HG03469 (cell line): Measurements from ENCODE around the gene C18orf54.
A peak's percentile ranks its signal among the peaks of the same experiment; 100 is the strongest.
"Not testable (repeated sequence)": the region's sequence is repeated elsewhere in the genome, so short reads cannot be mapped to it uniquely, and the experiment has no call there.

Source experiments
- ATAC-seq: cut with Tn5 transposase; IDR thresholded peaks from one replicate; pipeline ENCODE4 v1.9.1; 2021; ENCODE audit warnings: mild to moderate bottlenecking, moderate library complexity, moderate number of reproducible peaks; ENCODE audit not compliant: unreplicated experiment

The C18orf54 gene

DNA sequence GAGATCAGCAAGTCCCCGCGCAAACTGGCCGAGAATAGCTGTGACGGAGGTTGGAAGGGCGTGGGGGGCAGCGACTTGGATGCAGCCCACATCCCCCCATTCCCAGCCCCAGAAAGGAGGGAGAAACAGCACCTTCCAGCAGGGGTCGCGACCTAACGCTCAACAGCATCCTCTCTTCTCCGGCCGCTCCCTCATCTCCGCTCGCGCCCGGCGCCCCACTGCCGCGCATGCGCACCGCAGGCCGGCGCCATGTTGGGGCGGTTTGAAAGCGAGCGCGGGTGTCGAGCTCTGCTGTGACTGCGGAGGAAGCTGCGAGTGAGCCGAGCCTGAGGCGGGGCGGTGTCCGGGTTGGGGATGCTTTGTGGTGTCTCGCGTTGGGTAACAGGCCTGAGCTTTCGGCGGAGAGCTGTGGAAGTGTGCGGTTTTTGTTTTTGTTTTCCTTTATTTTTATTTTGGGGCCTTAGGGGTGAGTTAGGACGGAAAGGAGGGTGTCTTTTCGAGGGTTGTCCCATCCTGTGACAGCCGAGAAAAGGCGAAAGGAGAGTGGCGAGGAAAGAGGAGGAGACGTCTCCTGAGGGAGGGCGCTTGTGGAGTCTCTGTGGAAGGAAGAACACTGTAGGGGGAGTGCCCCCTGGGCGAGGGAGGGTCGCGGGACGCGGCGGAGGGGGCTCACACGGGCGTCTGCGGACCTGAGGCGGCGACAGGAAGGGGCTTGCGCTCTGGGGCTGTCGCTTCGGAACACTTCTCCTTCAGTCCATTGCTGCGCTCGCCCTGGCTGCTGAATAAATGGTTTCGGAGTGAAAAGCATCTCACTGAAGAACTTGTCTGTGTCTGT is at the start of gene C18orf54, which contains the start of gene STARD6:
Gene C18orf54, plus strand, starts transcription at position 247 of the 835 bp plus-strand sequence. CDS start 2,667 bp downstream, outside the sequence.
Gene STARD6, minus strand, starts transcription at position 199 of the 835 bp plus-strand sequence. CDS start 3,285 bp downstream, outside the sequence.
- peak; percentile 95 for ATAC-seq

DNA sequence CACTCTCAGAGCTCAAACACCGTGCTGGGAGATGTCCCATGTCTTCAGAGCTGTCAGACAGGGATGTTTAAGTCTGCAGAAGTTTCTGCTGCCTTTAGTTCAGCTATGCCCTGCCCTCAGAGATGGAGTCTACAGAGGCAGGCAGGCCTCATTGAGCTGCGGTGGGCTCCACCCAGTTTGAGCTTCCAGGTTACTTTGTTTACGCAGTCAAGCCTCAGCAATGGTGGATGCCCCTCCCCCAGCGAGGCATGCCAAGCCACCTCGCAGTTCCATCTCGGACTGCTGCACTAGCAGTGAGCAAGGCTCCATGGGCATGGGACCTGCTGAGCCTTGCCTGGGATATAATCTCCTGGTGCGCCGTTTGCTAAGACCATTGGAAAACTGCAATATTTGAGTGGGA is 48.1 kb upstream of the C18orf54 start:
- not testable (repeated sequence) for ATAC-seq

DNA sequence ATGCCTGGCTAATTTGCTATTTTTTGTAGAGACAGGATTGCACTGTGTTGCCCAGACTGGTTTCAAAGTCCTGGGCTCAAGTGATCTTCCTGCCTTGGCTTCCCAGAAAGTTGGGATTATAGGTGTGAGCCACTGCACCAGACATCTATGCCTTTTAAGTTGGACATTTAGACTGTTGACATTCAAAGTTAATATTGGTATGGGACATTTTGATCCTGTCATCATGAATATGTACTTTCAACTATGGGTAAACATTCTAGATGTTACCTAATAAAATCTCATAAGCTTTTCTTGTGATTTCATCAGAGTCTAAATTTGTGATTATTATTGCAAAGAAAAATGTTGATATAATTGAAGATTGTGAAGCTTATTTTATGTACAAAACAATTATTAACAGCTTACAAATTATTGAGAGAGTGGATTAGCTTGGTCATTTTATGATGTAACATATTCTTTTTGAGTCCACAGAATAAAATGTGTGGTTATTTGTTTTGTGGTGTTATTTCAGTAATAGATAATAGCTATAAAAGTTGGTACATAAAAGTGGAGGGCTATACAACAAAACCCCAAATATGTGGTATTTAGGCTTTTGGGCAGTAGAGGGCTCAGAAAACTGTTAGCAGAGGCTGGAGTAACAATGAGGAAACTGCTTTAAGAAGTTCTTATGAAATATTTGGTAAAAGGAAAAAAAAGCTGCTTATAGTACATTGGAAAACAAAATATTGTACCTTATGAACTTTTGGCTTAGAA is 41.5 kb upstream of the C18orf54 start:
- no peak for ATAC-seq

DNA sequence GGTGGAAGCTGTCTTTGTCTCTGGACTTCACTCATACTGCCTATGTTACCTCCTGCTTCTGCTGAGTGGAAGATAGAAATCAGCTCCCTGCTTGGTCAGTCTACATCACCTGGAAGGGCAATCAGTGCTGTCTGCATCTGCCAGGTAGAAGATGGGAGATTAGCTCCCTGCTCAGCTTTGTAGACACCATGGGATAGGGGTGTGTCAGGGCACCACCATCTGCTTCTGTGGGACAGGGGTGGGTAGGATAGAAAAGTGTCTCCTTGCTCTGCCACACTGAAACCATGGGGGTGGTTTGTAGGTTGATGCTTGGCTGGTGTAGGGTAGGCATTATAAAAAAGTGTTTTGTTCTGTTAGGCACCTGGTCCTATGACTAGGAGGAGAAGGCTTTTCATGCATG is 34.1 kb upstream of the C18orf54 start:
- ATAC-seq = no peak

DNA sequence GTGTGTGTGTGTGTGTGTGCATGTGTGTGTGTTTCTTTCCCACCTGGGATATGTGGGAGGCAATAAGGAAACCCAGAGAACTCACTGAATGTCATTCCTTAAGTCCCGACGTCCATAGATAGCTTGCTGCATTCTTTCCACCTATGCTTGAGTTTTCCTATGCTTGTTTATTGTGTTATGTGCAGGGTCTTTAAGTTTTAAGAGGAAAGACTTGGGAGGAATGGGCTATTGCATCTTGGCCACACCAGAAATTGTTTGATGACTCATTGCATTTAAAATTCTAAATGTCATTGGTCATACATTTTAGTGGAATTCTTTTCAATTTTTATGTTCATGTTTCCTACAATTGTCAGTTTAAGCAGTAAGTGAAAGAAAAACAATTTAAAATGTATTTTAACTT is 33.7 kb upstream of the C18orf54 start:
- no peak for ATAC-seq

DNA sequence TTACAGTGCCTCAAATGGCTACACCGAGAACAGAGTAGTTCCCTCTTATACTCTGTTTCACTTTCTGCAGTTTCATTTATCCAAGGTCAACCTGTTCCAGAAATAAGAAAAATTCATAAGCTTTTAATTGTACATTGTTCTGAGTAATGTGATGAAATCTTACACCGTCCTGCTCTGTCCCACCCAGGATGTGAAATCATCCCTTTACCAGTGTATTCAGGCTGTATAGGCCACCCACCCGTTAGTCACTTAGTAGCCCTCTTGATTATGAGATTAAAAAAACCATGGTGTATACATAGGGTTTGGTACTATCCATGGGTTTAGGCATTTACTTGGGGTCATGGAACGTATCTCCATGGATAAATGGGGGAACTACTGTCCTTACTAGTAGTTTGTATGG is 29.9 kb upstream of the C18orf54 start:
- ATAC-seq = no peak

DNA sequence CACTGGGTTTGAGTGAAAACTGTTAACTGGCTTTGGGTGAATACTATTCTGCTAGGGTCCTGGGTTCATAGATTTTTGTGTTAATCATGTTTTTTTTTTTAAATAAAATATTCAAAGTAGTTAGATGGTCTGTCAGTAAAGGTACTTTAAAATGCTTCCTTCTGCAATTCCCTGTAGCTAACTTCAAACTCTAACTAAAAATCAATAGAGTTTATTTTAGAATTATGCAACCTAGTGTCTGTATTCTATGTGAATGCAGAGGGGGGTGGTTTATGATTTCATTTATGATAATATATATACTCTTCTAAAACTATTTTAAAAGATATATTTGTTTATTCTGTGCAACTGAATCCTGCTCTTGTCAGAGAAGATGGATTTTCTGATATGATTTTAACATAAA is 27.9 kb upstream of the C18orf54 start:
- ATAC-seq = no peak

DNA sequence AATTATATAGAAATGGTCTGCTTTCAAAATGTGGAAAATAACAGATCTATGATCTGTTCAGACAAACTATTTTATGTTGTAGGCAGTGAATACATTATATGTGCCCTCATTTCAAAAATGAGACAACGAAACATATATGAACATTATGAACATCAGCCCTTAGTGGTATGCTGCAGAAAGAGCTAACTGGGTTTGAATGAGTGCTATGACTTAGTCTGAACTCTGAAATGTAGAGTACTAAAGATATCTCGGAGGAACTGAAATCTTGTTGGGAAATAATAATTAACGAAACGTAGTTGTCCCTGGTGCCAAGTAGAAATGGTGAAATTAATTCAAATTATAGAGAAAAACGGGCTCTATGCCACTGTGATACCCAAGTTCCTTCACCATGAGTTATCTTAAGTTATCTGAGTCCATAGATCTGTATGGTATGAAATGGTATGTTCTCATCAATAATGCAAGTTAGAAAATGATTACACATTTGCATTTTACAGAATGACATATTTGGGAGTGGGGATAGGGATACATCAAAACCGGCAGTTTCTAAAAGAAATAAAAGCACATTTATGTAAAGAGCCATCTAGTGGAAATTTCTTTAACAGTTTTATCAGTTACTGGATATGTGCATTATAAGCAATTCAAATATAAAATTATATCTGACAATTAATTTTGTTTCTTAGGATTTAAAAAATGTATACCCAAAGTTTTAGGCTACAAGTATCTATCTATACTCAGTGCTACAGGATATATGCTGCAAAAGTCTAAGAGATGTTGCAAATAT is 26.7 kb upstream of the C18orf54 start:
- no peak for ATAC-seq

DNA sequence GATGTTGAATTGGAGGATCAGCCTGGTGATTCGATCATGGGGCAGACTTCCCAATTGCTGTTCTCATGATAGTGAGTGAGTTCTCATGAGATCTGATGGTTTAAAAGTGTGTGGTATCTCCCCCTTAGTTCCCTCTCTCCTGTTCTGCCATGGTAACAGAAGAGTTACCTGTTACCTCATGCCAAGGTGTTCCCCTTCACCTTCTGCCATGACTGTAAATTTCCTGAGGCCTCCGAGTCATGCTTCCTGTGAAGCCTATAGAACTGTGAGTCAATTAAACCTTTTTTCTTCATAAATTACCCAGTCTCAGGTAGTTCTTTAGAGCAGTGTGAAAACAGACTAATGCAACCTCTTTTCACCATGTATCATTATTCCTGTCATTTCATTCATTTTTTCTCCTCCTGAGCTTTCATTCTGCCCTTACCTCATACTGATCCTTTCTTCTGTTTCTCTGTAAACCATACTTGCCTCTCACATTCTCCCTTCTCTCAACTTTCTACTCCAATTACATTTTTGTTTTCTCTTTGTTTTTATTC is 22.0 kb upstream of the C18orf54 start:
- ATAC-seq = no peak

DNA sequence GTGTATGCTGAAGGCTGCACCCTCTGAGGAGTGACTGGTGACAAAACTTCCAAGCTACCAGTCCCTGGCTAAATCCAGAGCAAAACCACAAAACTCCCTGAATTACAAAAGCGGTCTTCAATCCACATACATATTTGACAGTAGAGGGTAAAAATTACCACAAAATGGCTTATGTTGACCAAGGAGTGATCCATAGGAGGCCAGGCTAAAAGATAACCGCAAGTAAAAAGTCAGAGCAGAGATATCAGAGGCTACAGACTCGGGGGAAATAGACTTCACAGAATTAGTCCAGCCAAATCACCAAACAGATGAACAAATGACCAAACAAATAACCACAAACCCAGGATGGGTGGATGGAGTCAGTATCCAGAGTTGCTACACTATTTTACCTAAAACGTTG is 19.5 kb upstream of the C18orf54 start:
- no peak for ATAC-seq

DNA sequence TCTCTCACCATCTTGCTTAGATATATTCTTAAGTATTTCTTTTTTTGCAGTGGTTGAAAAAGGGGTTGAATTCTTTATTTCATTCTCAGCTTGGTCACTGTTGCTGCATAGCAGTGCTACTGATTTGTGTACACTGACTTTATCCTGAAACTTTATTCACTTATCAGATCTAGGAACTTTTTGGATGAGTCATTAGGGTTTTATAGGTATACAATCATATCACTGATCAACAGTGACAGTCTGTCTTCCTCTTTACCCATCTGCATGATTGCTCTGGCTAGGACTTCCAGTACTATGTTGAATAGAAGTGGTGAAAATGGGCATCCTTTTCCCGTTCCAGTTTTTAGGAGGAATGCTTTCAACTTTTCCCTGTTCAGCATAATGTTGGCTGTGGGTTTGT is 6.5 kb upstream of the C18orf54 start:
- ATAC-seq = no peak

DNA sequence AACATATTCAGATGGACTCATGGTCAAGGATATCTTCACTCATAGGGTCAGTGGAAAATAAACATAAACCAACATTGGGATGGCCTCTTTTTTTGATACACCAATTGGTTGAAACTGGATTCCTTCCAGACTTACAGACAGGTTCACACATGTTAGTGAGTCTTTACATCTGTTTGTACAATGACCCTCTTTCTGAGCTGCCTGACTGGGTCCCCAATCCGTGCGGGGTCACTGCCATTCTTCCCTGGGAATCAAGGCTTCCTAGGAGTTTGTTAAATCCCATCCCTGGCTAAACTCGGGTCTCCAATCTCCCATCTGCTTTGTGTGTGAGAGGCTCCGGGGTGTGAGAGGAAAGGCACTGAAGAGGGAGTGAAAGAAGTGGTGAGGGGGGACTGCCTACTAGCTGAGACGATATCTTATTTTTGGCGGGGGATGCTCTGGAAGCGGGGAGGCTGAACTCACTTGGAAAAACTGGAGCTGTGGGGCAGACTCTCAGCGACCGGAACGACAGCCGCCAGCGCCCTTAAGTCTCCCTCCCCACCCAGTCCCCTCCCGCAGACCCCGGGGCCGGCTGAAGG is 535 bp upstream of the C18orf54 start:
- no peak for ATAC-seq

DNA sequence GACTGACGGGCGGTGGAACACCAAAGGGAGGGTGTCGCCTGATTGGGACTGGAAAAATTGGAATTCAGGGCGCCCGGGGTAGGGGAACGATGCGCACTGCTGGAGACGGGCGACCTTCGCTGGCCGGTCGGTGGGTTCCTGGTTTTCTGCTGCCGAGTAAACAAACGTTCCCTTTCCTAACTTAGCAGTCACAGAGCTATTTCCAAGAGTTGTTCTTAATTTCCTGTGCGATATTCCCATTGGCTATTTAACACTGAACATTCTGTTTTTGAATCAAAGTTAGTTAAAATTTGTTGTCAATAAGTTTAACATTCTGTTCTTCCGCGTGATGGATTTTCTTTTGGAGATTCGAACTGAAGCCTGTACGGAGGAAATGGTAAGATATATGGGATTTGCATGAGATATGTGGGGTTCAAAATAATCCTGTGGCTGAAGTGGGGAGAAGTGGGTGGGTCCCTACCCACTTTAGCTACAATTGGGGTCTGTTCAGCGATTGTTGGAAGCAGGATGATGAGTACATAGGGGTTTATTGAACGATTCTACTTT is 862 bp downstream of the C18orf54 start:
- no peak for ATAC-seq

DNA sequence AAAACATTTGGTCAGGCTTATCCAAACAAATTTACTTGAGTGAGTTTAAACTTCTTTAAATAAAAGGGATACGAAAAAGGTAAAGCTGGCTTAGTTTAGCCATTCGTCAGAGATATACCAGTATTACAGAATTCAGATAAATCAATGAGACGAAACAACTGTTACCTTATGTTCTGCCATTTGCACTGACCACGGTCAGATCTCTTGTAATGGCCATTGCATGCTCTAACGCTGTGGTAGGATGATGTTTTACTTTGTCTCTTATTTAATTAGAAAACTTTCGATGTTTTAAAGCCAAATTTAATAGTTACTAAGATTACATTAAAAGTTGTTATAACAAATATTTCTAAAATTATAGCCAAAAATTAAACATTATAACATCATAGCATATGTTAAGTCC is 1.5 kb downstream of the C18orf54 start:
- ATAC-seq = no peak

DNA sequence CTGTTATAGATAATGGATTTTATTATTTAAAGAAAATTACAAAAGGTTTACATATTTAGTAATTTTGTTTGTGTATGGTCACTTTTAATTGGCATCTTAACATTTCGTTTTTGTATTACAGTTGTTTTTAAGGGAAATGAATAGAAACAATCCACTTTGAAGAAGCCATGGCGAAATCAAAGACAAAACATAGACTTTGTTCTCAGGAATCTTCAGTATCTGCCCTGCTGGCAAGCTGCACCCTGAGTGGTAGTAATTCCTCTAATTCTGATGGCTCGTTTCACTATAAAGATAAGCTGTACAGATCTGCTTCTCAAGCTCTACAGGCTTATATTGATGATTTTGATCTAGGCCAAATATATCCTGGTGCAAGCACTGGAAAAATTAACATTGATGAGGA is 2.7 kb downstream of the C18orf54 start:
- ATAC-seq = no peak

DNA sequence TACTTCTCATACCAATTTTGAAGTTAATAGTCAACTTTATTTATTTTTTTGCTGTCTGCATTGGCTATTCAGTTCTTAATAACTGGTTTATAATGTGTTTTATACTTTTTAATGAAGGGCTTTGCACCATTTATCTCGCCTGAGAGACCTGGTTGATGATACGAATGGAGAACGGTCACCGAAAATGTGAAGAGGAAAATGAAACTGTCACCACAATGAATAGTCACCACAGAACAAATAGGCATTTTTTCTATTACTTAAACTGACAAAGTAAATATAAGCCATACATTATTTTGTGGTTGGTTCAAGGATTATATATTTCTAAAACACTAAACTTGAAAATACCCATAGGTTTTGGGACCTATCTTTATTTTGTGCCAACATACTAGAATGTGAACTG is 20.4 kb downstream of the C18orf54 start:
- ATAC-seq = no peak

DNA sequence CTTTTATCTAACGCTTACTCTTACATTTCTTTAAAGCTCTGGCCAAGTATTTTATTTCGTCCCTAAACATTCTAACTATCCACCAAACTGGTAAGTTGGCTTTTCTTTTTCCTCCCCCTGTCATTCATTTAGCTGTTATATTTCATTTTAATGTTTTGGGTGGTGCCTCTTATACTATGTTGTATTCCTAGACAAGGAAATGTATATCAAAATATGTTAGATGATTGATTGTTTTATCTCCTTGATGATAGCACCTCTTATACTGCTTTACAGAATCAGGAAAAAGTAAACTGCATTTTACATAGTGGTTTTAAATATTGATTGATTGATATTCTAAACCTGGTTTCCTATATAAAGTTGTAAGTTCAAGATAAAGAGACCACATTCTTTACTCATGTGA is 23.9 kb downstream of the C18orf54 start:
- ATAC-seq = no peak

DNA sequence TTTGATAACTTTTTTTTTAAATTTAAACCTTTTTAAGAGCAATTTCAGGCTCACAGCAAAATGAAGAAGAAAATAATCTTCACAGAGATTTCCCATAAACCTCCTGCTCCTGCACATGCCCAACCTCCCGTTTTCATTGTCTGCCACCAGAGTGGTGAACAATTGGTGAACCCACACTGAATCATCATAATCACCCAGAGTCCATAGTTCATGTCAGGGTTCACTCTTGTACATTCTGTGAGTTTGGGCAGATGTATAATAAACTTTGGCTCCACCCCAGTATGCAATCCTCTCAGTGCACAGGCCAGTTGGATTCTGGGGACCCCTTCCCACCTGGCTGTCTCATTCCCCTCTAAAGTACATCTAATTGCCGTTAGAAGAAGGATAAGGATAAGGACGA is 24.4 kb downstream of the C18orf54 start:
- no peak for ATAC-seq

DNA sequence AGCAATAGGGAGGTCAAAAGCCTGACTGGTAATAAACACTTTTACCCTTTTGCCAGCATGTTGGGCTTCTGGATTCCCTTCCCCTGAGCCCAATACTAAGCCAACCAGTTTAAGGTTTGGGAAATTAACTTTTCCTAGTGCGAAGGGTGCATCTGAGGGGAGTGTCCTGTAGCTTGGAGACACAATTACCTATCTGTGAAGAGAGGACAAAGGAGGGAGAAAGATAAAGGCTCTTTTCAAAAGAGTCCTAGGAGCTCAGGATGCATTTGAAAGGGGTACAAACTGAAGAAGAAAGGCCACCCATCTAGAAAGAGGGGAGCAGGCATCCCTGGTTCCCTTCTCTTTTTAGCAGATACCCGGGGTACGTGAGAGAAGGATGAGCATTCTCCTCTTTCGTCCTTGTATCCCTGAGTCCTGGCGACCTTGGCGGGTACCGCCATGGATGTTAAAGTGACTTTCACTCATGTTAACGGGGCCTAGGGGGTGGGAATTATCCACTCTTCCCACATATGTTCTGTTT is 25.1 kb downstream of the C18orf54 start:
- ATAC-seq = no peak

DNA sequence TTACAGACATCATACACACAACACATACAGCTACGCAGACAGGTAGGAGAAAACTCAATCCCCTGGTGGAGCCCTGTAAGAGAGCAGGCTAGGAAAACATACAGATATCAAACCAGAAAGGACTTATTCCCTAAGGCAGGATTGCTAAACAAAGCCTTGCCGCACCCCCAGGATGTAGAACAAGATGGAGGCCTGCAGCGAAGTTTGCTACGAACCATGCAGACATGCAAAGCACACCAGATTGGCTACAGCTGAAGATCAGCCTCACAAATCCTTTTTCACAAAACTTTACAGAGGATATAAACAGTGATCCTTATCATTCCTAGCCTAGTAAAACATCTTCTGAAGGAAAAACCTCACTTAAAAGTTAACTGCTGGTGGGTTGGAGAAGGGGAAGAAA is 28.3 kb downstream of the C18orf54 start:
- ATAC-seq = no peak
